Measurements from ENCODE around the gene IRF2. TPM values are rescaled to one million over a fixed set of nuclear protein-coding genes. Genes with fewer than 3 reads are reported as not detected.

IRF2 gene
- total RNA-seq, 4 donors from 2014 or later: 16.9 to 53.1 (median 28.9) TPM

- ATAC-seq (ENCODE audit: low FRiP score): no peak
- DNase-seq (ENCODE audit: low spot score): no peak
- no peak for TF ChIP-seq CTCF (IDR thresholded peaks at IDR 0.05)
Observed at GRCh38 chr4:184446132-184446658, 28.2 kb downstream of the IRF2 start.

- DNase-seq (ENCODE audit: low spot score): no peak
- ATAC-seq (ENCODE audit: low FRiP score): no peak
- no peak for TF ChIP-seq CTCF (IDR thresholded peaks at IDR 0.05)
Observed at GRCh38 chr4:184444953-184445309, 29.4 kb downstream of the IRF2 start.

DNA sequence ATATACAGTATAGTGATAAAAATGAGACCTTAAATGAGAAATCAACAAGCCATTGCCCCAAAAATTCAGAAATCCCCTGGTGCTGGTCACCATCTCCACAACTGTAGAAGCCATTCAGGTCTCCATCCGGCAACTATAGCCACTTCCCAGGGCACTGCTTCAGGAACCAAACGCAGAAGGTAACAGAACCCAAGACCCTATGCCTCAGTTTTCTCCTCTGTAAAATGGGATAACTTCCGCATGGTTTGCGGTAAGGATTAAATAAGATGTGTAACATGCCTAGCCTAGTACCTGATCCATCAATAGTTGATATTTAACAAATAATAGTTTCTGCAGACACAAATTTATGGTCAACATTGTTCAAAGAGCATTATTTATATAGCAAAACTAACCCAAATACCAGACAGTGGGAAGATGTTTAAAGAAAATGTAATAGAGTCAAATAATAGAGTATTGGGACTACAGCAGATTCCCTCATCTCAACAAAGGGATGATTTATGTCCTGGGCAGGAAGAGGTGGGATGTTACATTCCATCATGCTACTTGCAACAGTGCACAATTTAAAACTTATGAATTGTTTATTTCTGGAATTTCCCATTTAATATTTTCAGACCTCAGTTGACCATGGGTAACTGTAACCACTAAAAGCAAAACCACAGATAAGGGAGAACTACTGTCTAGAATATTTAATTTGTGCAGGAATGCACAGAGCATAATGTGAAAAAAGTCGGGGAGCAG, 30.0 kb downstream of the IRF2 start:
- DNase-seq (ENCODE audit: low spot score) (no peak), ATAC-seq (ENCODE audit: low FRiP score) (no peak)
- TF ChIP-seq CTCF (IDR thresholded peaks at IDR 0.05): no peak

GRCh38 chr4:184443318-184443717, 31.0 kb downstream of the IRF2 start:
- no peak for TF ChIP-seq CTCF (IDR thresholded peaks at IDR 0.05)
- ATAC-seq (ENCODE audit: low FRiP score): no peak
- no peak for DNase-seq (ENCODE audit: low spot score)

- DNase-seq (ENCODE audit: low spot score) (no peak), ATAC-seq (ENCODE audit: low FRiP score) (no peak)
Observed at GRCh38 chr4:184442314-184442635, 32.1 kb downstream of the IRF2 start.

DNA sequence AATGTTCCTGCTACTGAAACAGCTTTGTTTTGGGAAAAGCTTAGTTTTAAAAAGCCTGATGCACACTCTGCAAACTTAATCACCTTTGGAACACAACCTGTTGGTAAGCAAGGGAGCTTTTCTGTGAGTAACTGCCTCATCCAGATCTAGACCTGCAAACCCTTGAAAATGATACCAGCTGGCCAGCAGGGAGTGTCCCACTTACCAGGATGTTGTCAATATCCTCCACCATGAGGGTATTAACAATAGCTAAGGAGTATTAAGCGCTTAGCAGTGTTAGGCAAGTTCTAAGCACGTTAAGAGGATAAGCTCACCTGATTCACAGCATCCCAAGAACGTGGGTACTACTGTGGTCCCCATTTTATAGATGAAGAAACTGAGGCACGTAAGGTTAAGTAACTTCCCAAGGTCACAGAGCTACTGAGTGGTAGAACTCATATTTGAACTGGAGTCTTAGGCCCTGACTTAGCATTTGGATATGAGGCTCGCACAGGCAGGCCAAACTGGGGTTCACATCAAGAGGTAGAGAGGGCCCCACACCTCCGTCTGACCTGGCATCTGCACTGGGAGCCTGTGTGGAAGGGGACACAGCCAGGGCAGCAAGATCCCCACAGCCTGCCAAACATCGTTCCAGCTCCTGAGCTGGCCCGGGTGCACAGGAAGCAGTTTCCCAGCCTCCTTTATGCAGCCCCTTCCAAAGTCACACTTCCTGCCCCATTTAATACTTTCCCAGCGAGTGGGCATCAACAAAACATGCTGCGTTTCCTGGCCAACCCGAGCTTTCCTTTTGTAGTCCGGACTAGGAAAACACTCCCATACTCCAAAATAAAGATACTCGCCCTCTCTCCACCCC, 32.7 kb downstream of the IRF2 start:
- no peak for DNase-seq (ENCODE audit: low spot score)
- TF ChIP-seq CTCF (IDR thresholded peaks at IDR 0.05): no peak
- no peak for ATAC-seq (ENCODE audit: low FRiP score)

More at GRCh38 chr4:184442314-184442635, 32.1 kb downstream of the IRF2 start:
- no peak for TF ChIP-seq CTCF (IDR thresholded peaks at IDR 0.05)

Data from omental fat pad (tissue), 4 donors.